ENCODE data around the gene ANKRD10. TPM values are rescaled to one million over a fixed set of nuclear protein-coding genes. Genes with fewer than 3 reads are reported as not detected.

The ANKRD10 gene
- total RNA-seq, 2 experiments from 2014 or later, result 75.5 to 83.8 TPM

DNA sequence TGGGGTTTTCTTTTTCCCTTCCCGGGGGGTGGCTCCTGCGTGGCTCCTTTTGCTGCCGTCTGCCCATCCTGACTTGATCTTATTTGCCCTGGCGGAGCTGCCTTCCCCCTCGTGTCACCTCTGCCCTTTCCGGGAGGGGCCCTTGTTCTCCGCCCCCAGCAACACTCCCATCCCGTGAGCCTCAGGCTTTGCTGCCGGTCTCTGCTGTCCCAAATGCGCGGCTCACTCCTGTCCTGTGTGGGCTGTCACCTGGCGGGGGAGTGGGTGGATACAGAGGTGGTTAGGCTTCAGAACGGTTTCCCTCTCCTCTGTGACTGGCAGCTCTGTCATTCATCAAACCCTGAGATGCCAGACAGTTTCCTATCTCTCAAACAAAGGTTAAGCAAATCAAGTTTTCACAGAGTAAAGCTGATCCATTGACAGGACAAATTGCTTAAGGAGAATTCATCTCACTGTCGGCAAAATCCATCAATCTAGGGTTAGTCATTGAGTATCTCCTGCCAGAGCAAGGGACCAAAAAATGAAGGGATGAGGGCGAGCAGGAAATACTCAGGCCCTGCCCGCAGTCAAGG lies 84.0 kb downstream of the ANKRD10 start:
- Histone ChIP-seq H3K9me3 (ENCODE audit: control insufficient read depth in 1 of 2, insufficient read depth in 1 of 2, low read length in 2 of 2) (no peaks in the 10 kb centered on the region), H3K4me3 (ENCODE audit: low read length) (no peak overlapping the region), H3K27me3 (ENCODE audit: control insufficient read depth in 1 of 2, insufficient read depth in 2 of 2, low read length in 2 of 2) (no peaks in the 10 kb centered on the region), H3K36me3 (ENCODE audit: insufficient read depth, low read length) (no peaks in the 10 kb centered on the region), H3K27ac (ENCODE audit: low read depth in 1 of 2, low read length in 2 of 2) (no peak overlapping the region), H3K4me1 (ENCODE audit: insufficient read depth, low read length) (no peaks in the 10 kb centered on the region)
- CTCF ChIA-PET, result no interaction called here
- ATAC-seq (ENCODE audit: poor library complexity) (no peak), DNase-seq (no peak)
- no peaks in the 10 kb centered on the region for H3K9me3 Mint-ChIP-seq
- no peaks in the 10 kb centered on the region for H3K4me1 Mint-ChIP-seq (ENCODE audit: low read depth)
- no peak overlapping the region for H3K4me3 Mint-ChIP-seq
- H3K36me3 Mint-ChIP-seq (ENCODE audit: low read depth), result no peaks in the 10 kb centered on the region
- H3K27ac Mint-ChIP-seq, result no peak overlapping the region
- H3K27me3 Mint-ChIP-seq, result peaks cover 11% of the 10 kb centered on the region
- POLR2A ChIA-PET, result no interaction called here
- intact Hi-C loops (cut with DNase I, micrococcal nuclease), result no loop called here
- TF ChIP-seq, protein P1, sequence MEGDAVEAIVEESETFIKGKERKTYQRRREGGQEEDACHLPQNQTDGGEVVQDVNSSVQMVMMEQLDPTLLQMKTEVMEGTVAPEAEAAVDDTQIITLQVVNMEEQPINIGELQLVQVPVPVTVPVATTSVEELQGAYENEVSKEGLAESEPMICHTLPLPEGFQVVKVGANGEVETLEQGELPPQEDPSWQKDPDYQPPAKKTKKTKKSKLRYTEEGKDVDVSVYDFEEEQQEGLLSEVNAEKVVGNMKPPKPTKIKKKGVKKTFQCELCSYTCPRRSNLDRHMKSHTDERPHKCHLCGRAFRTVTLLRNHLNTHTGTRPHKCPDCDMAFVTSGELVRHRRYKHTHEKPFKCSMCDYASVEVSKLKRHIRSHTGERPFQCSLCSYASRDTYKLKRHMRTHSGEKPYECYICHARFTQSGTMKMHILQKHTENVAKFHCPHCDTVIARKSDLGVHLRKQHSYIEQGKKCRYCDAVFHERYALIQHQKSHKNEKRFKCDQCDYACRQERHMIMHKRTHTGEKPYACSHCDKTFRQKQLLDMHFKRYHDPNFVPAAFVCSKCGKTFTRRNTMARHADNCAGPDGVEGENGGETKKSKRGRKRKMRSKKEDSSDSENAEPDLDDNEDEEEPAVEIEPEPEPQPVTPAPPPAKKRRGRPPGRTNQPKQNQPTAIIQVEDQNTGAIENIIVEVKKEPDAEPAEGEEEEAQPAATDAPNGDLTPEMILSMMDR (IDR thresholded peaks at IDR 0.05), result no peak

DNA sequence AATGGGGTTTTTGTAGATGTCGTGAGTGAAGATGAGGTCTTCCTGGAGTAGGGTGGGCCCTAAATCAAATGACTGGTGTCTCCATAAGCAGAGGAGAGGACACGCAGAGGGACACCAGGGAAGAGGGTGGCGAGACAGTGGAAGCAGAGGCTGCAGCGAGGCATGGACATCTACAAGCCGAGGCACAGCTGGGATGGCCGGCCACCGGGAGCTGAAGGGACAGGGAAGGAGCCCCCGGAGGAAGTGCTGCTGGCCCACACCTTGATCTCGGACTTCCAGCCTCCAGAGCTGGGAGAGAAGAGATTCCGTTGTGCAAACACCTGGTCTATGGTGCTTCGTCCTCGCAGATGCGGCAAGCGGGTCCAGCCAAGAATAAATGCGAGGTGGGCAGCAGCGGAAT lies 84.5 kb downstream of the ANKRD10 start:
- intact Hi-C loops (cut with DNase I, micrococcal nuclease), result no loop called here
- Histone ChIP-seq H3K9me3 (ENCODE audit: control insufficient read depth in 1 of 2, insufficient read depth in 1 of 2, low read length in 2 of 2) (no peaks in the 10 kb centered on the region), H3K27me3 (ENCODE audit: control insufficient read depth in 1 of 2, insufficient read depth in 2 of 2, low read length in 2 of 2) (no peaks in the 10 kb centered on the region), H3K36me3 (ENCODE audit: insufficient read depth, low read length) (no peaks in the 10 kb centered on the region), H3K4me3 (ENCODE audit: low read length) (no peak overlapping the region), H3K27ac (ENCODE audit: low read depth in 1 of 2, low read length in 2 of 2) (no peak overlapping the region), H3K4me1 (ENCODE audit: insufficient read depth, low read length) (no peaks in the 10 kb centered on the region)
- TF ChIP-seq, protein P1 (IDR thresholded peaks at IDR 0.05), result no peak
- DNase-seq (no peak), ATAC-seq (ENCODE audit: poor library complexity) (no peak)
- no peaks in the 10 kb centered on the region for H3K9me3 Mint-ChIP-seq
- CTCF ChIA-PET, result no interaction called here
- peaks cover 11% of the 10 kb centered on the region for H3K27me3 Mint-ChIP-seq
- POLR2A ChIA-PET, result no interaction called here
- H3K4me3 Mint-ChIP-seq, result no peak overlapping the region
- no peaks in the 10 kb centered on the region for H3K36me3 Mint-ChIP-seq (ENCODE audit: low read depth)
- no peaks in the 10 kb centered on the region for H3K4me1 Mint-ChIP-seq (ENCODE audit: low read depth)
- H3K27ac Mint-ChIP-seq, result no peak overlapping the region

DNA sequence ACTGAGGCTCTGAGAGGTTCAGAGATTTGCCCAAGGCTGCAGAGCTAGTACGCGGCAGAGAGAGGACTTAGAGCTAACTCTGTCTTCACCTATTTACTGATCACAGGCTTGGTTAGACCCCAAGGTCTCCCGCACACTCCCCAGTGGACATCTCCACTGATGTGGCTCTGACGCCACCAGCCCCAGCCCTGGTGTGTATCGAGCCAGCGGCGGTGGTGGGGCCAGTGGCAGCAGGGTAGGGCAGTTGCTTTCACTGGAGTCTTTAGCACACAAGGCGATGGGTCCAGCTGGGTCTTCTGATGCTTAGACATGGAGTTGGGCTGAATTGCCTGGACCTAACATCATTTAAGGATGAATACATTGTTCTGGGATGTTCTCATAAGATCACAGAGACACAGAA lies 85.4 kb downstream of the ANKRD10 start:
- POLR2A ChIA-PET, result no interaction called here
- intact Hi-C loops (cut with DNase I, micrococcal nuclease), result no loop called here

More for the DNA sequence above, 85.4 kb downstream of the ANKRD10 start:
- ATAC-seq (ENCODE audit: poor library complexity), result no peak
- no peak overlapping the region for H3K27ac ChIP-seq (ENCODE audit: low read depth in 1 of 2, low read length in 2 of 2)
- no peak for DNase-seq
- TF ChIP-seq, protein P1 (IDR thresholded peaks at IDR 0.05), result no peak
- no peaks in the 10 kb centered on the region for H3K4me1 ChIP-seq (ENCODE audit: insufficient read depth, low read length)
- no peaks in the 10 kb centered on the region for H3K9me3 Mint-ChIP-seq
- H3K4me1 Mint-ChIP-seq (ENCODE audit: low read depth), result no peaks in the 10 kb centered on the region
- H3K27me3 ChIP-seq (ENCODE audit: control insufficient read depth in 1 of 2, insufficient read depth in 2 of 2, low read length in 2 of 2), result no peaks in the 10 kb centered on the region
- no peaks in the 10 kb centered on the region for H3K36me3 Mint-ChIP-seq (ENCODE audit: low read depth)
- no peaks in the 10 kb centered on the region for H3K9me3 ChIP-seq (ENCODE audit: control insufficient read depth in 1 of 2, insufficient read depth in 1 of 2, low read length in 2 of 2)
- no peak overlapping the region for H3K4me3 ChIP-seq (ENCODE audit: low read length)
- peaks cover 11% of the 10 kb centered on the region for H3K27me3 Mint-ChIP-seq
- CTCF ChIA-PET, result no interaction called here
- H3K4me3 Mint-ChIP-seq, result no peak overlapping the region
- H3K27ac Mint-ChIP-seq, result no peak overlapping the region
- H3K36me3 ChIP-seq (ENCODE audit: insufficient read depth, low read length), result no peaks in the 10 kb centered on the region

Data from CD4-positive, alpha-beta T cell (primary cell).